ENCODE measurements around the gene LIPC.

DNA sequence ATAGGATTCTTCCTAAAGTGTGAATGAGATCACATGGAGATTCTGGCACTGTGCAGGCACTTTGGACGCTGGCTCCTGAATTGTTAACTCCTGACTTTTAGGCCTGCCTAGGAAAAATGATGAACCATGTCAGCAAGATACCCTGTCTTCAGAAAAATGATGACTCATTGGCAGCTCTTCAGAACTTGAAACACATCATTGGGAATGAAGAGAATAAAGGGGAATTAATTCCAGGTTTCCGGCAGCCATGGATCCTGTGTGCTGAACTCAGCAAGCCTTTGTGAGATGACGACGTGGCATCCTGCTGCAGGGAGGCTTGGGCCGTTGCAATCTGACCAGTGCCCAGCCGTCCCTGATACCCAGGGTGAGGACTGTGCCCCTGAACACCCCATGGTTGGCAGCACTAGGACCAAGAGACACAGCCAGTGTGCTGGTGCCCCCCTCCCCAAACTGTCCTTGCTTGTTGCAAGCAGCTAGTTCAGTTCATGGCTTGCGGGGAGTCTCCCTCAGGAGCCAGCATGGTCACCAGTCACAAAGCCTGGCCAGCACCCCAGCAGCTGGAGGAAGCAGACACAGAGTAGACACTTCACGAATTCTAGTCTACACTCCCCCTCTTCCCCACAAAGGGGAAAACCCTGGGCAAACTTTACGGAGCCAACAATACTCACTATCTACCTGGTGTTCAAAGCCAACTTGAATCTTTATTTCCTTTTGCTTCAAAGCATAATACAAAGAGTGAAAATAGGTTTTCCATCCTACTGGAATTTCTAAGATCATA lies 7.8 kb upstream of the LIPC start:
- TF ChIP-seq YY1 (IDR thresholded peaks at IDR 0.05; ENCODE audit: low read depth) (no peak), EP300 (IDR thresholded peaks at IDR 0.05; ENCODE audit: borderline replicate concordance) (no peak), TAF1 (IDR thresholded peaks at IDR 0.05; ENCODE audit: low read depth) (no peak), FOXM1 (IDR thresholded peaks at IDR 0.05; ENCODE audit: borderline replicate concordance, low read depth) (no peak), RAD21 (IDR thresholded peaks at IDR 0.05; ENCODE audit: low read depth) (no peak), REST (IDR thresholded peaks at IDR 0.05; ENCODE audit: low read depth) (no peak), ZBTB7A (IDR thresholded peaks at IDR 0.05; ENCODE audit: low read depth) (no peak), NFIC (IDR thresholded peaks at IDR 0.05) (no peak)
- TF ChIP-seq, protein P1, sequence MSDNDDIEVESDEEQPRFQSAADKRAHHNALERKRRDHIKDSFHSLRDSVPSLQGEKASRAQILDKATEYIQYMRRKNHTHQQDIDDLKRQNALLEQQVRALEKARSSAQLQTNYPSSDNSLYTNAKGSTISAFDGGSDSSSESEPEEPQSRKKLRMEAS (IDR thresholded peaks at IDR 0.05): no peak
- TF ChIP-seq, protein P2, sequence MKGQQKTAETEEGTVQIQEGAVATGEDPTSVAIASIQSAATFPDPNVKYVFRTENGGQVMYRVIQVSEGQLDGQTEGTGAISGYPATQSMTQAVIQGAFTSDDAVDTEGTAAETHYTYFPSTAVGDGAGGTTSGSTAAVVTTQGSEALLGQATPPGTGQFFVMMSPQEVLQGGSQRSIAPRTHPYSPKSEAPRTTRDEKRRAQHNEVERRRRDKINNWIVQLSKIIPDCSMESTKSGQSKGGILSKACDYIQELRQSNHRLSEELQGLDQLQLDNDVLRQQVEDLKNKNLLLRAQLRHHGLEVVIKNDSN (IDR thresholded peaks at IDR 0.05): no peak
